Lung (tissue), 12 donors: Measurements from ENCODE around the gene MTA3. TPM values are rescaled to one million over a fixed set of nuclear protein-coding genes. Genes with fewer than 3 reads are reported as not detected.

Experiments used
- ATAC-seq: fragments of 200-7000 bp; cut with Tn5 transposase; one replicate; pipeline ENCODE4 v1.9.1; 2020; ENCODE audit warnings: moderate number of reproducible peaks; ENCODE audit not compliant: insufficient read depth, low FRiP score
- DNase-seq, 3 donors: peaks; one replicate each; pipeline ENCODE4 v3.0.0-alpha.2; 2013 to 2017
- H3K27ac ChIP-seq, 2 donors: one replicate each; pipeline ENCODE4 v1.5.1; 2013; ENCODE audit warnings: mild to moderate bottlenecking in 2 of 2, moderate library complexity in 2 of 2, control low read depth in 1 of 2, inconsistent platforms in 1 of 2, low read depth in 1 of 2, low read length in 1 of 2
- H3K27me3 ChIP-seq, 3 donors: one replicate each; pipeline ENCODE4 v1.5.1; 2013; ENCODE audit warnings: low read length in 2 of 3; ENCODE audit not compliant: control insufficient read depth in 3 of 3, insufficient read depth in 3 of 3
- H3K36me3 ChIP-seq, 4 donors: one replicate each; pipeline ENCODE4 v1.5.1; 2013; ENCODE audit warnings: low read length in 4 of 4, mild to moderate bottlenecking in 1 of 4, moderate library complexity in 1 of 4; ENCODE audit not compliant: control insufficient read depth in 4 of 4, insufficient read depth in 4 of 4
- H3K4me1 ChIP-seq, 5 donors: one replicate each; pipeline ENCODE4 v1.5.1; 2013; ENCODE audit warnings: low read length in 5 of 5, mild to moderate bottlenecking in 2 of 5, moderate library complexity in 1 of 5; ENCODE audit not compliant: control insufficient read depth in 5 of 5, insufficient read depth in 5 of 5
- H3K4me3 ChIP-seq: one replicate; pipeline ENCODE4 v1.5.1; 2013; ENCODE audit warnings: mild to moderate bottlenecking, control low read depth, moderate library complexity
- H3K9ac ChIP-seq, 2 donors: one replicate each; pipeline ENCODE4 v1.5.1; 2013; ENCODE audit warnings: low read length in 2 of 2, control low read depth in 1 of 2; ENCODE audit not compliant: insufficient read depth in 1 of 2
- H3K9me3 ChIP-seq, 4 donors: one replicate each; pipeline ENCODE4 v1.5.1; 2013; ENCODE audit warnings: low read length in 3 of 4, mild to moderate bottlenecking in 1 of 4, moderate library complexity in 1 of 4; ENCODE audit not compliant: control insufficient read depth in 4 of 4, insufficient read depth in 3 of 4
- CTCF ChIP-seq: IDR thresholded peaks from 2 replicates; pipeline ENCODE4 v1.5.1; 2012; ENCODE audit warnings: mild to moderate bottlenecking; ENCODE audit errors: control extremely low read depth, extremely low read depth
- WGBS, 2 donors: extraction: QIAGEN DNeasy Blood & Tissue Kit; methylation state at CpG; one replicate each; pipeline ENCODE4 v1.1.7; 2013; 5-methylcytosine and 5-hydroxymethylcytosine counted together
- polyA plus RNA-seq, 2 donors: library from polyadenylated mRNA; stranded (reverse); fragments of 200-250 nt; gene quantifications; one replicate each; pipeline ENCODE4 v1.2.1, GENCODE V29; 2013
- total RNA-seq, 2 donors: library from RNA; depleted of rRNA in 1 of 2; stranded (reverse); fragments of >200 nt in 1 of 2; gene quantifications; one replicate each; pipeline ENCODE4 v1.2.1, GENCODE V29; 2014 to 2021
- donor health status: control.
- donor health status: control.
- donor health status: Bipolar disorder and iron deficiency.
- donor health status: healthy.
- donor health status: DM: yes; HTN: yes; CAD: no.

The MTA3 gene
- total and polyA plus RNA-seq, 4 donors: 9.2 to 65.8 (median 24.4) TPM

- no peaks in the 10 kb centered on the region for H3K4me1 ChIP-seq
These were observed 179.0 kb downstream of the MTA3 start for GRCh38 chr2:42747422-42747821.

DNA sequence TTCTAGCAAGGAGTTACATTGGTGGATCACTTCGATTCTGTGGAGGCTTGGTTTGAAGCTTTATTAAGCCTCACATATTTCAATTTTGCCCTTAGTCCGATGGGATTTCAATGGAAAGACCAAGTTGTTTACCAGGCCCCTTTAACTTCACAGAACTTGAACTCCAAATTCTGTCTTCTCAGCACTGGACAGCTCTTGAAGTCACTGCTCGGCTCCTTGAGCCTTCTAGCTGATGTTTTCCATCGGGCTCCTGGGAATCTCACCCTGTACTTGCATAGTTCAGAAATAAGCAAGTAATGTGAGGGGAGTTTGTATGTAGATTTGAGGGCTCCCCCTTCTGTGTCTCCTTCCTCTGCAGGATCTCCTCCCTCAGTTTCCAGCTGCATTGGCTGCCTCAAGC is 180.4 kb downstream of the MTA3 start:
- Histone ChIP-seq H3K27ac (no peak overlapping the region), H3K36me3 (peaks cover 0 to 11% (median 4%) of the 10 kb centered on the region in 4 donors), H3K9ac (no peak overlapping the region), H3K9me3 (no peaks in the 10 kb centered on the region), H3K4me3 (no peak overlapping the region), H3K4me1 (peaks cover 0 to 2% (median 0%) of the 10 kb centered on the region in 5 donors), H3K27me3 (no peaks in the 10 kb centered on the region)
- ATAC-seq: no peak
- WGBS, 2 donors: 91 to 92% methylated on average over 4 of the region's 4 CpGs
- TF ChIP-seq CTCF: no peak
- DNase-seq: no peak

More at GRCh38 chr2:42747422-42747821, 179.0 kb downstream of the MTA3 start:
- Histone ChIP-seq H3K36me3 (peaks cover 0 to 8% (median 0%) of the 10 kb centered on the region in 4 donors), H3K9ac (no peak overlapping the region), H3K27me3 (no peaks in the 10 kb centered on the region), H3K4me3 (no peak overlapping the region), H3K9me3 (no peaks in the 10 kb centered on the region), H3K27ac (no peak overlapping the region)
- WGBS, 2 donors: 76 to 92% methylated on average over 3 of the region's 3 CpGs
- peak in 1 of 3 donors; percentile 35 for DNase-seq
- ATAC-seq: no peak
- no peak for TF ChIP-seq CTCF

DNA sequence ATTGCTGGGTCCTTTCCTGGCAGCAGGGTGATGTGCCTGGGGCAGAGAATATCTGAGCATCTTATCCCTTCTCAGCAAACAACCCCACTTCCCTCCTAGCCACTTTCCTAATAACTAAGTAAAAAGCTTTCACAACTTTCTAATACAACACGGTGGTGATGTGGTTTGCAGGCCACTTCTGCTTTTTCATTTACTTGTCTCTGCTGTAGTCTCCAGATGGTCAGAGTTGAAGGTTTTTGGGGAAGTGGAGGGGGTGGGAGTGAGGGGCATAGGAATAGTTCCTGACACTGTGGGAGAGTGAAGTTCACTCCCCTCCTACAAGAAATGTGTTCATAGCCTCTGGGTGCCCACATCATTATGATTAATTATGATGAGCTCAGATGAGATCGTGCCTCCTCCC is 183.9 kb downstream of the MTA3 start:
- Histone ChIP-seq H3K36me3 (peaks cover 0 to 11% (median 8%) of the 10 kb centered on the region in 4 donors), H3K27me3 (no peaks in the 10 kb centered on the region), H3K4me3 (no peak overlapping the region), H3K27ac (no peak overlapping the region), H3K9me3 (no peaks in the 10 kb centered on the region), H3K4me1 (peaks cover 0 to 2% (median 0%) of the 10 kb centered on the region in 5 donors), H3K9ac (no peak overlapping the region)
- 41 to 46% methylated on average over 2 of the region's 2 CpGs for WGBS, 2 donors
- peak; percentile 27 for ATAC-seq
- no peak for TF ChIP-seq CTCF
- DNase-seq: peak in 2 of 3 donors; percentile 14 to 21
